Stimulated activated CD8-positive, alpha-beta memory T cell treated with anti-CD3 and anti-CD28 coated beads, Interleukin-15, amount 100 ng/mL, for 4 hours (primary cell): ENCODE data around the gene GBA2.

Source experiments
- DNase-seq, 2 donors: peaks; one replicate each; pipeline ENCODE4 v3.0.0-alpha.2; 2020; ENCODE audit warnings: low read depth in 2 of 2

Gene GBA2

DNA sequence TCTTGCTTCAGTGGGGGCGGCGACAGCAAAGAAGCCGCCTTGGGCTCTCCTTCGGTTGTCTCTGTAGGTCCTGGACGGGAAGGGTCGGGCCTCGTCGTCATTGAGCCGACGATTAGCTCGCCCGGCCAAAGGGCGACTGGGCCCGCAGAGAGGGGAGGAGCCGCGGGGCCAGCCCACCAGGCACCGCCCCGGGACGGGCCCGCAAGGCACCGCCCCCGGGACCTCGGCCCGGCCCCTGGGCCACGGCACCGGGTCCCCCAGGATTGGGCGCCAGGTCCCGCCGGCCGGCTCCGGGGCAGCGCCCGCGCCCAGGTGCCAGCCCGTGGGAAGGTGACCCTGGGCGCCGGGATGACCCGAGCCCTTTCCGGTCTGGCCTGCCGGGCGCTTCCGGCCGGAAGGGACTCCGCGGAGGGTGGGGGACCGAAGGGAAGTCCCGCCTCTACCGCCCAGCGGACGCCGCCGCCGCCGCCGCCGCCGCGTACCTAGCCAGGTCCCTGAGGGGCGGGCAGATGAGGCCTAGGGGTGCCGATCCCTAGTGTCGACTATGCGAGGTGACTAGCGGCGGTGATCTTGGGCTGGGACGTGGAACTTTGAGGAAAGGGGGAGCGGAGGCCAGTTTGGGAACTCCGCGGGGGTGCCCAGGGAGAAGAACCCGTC, at the start of gene GBA2, which contains the start of gene RGP1:
TSS of gene GBA2 (minus strand) at position 371 of the 657 bp plus-strand sequence. CDS start 524 bp downstream, outside the sequence.
TSS of gene RGP1 (plus strand) at position 430 of the 657 bp plus-strand sequence. CDS start 469 bp downstream, outside the sequence.
- peak in 1 of 2 donors; percentile 48 for DNase-seq

DNA sequence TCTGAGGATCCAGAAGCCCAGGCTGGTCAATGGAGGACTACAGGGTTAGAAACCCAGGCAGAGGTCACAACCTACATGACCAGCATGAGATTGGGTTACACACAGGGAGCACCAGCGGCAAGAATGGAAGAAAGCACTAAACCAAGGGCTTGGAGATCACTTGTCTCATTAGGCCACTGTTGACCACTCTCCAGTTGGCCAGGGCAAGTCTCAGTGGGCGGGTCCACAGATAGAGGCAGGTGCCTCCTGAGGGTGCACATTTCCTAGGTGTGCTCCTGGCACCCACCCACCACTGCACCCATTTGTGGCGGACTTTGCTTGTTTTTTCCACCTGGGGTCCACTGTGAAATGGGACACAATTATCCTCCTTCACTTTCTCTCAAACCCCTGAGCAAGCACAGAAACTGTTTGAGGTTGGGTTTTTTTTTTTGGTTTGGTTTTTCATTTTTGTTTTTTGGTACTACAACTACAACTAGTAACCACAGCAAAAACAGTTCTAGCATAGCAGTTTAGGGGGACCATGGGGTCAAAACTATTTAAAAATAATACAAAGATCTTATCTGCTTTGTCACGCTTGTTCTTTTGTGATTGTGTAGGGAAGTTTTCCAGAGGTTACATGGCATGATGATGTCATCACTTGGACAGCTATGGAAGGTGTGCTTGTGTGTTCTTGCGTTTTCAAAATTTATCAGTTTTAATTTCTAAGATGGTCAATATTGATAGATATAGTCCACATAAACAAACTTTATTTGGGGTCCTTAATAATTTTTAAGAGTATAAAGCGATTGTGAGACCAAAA, 48.5 kb upstream of the GBA2 start:
- no peak for DNase-seq

DNA sequence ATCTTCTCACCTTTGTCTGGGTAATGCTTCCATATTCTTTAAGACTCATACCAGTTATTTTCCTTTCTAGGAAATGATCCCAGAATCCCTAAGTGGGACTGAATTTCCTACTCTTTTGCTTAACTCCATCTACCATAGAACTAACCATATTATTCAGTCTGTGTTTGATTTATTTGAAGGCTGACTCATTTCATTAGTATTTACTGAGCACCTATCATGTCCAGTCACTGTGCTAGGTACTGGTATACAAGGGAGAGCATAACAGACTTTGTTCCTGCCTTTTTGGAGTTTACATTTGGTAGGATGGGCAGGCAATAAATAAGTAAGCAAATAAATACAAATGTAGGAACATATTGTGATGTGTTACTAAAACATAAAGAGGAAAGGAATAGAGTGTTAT, 46.7 kb upstream of the GBA2 start:
- DNase-seq: no peak

DNA sequence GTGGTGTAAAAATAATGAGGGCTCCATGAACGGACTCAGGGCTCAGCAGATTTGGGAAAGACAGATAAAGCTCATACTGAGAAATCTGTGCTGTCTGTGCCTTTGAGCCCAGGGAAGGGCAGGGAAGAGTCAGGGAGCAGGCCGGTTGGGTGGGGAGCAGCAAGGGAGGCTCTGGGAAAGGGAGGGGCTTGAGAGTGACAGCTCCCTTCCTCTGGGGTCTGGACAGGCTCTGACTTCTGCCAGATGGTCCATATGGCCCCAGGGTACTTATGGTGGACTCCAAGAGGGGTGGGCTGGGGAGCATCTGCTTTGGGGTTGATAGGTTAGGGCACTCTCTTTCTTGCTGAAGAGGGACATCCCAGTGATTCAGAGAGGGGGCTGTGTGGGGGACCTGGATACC, 44.4 kb upstream of the GBA2 start:
- DNase-seq: no peak

DNA sequence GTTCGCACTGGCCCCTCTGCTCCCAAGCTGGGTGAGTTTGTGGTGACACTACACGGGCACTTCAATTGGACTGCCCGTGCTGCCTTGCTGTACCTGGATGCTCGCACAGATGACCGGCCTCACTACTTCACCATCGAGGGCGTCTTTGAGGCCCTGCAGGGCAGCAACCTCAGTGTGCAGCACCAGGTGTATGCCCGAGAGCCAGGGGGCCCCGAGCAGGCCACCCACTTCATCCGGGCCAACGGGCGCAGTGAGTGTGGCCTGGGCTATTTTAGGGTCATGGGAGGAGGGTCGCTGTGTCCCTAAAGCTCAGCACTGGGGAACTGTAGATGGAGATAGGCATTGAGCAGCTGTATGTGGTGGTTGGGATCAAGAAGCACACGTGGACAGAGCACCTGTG, 43.8 kb upstream of the GBA2 start:
- DNase-seq: no peak

DNA sequence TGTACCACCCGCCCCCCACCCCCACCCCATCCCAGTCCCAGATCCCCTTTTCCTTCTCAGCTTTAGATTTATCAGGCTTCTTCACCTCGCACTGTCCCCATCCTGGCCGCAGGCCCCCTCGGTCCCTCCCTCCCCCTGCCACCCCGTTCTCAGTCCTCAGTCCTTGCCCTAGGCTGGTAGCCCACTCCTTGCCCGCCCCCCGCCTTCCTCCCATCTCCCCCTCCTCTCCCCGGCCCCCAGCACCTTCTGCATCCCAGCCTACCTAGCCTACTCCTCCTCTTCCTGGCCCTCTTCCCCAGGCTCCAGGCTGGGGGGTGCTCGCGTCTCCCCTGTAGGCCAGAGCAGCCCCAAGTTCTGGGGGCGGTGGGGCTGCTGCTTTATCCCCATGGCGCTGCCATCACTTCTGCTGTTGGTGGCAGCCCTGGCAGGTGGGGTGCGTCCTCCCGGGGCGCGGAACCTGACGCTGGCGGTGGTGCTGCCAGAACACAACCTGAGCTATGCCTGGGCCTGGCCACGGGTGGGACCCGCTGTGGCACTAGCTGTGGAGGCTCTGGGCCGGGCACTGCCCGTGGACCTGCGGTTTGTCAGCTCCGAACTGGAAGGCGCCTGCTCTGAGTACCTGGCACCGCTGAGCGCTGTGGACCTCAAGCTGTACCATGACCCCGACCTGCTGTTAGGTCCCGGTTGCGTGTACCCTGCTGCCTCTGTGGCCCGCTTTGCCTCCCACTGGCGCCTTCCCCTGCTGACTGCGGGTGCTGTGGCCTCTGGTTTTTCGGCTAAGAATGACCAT, 43.2 kb upstream of the GBA2 start:
- DNase-seq: no peak

DNA sequence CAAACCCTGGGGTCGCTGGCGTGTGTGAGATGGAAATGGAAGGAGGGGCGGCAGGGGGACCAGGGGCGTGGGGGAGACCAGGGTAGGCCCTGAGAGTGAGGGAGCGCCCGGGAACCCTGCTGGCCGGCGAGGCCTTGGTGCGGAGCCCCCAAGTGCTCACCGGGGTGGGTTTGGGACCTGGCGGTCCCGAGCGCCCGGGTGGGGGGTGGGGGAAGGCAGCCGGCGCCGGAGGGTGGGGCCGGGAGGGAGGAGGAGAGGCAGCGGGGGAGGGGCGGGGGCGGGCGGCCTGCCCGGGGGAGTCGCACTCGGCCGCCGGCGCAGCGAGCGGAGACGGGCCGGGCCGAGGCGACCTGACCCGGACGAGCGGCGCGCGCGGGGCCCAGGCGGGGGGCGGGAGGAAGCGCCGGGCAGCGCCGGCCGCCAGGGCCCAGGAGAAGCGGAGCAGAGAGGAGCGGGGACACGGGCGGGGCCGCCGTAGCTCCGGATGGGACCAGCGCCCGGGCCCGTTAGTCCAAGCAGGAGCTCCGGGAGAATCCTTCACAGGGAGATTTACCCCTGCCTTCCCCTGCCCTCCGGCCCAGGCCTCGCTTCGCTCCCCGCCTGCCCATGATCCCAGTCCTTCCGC, 42.4 kb upstream of the GBA2 start, which contains the start of gene NPR2:
TSS of gene NPR2 (plus strand) at position 295 of the 625 bp plus-strand sequence. CDS start 818 bp downstream, outside the sequence.
- no peak for DNase-seq

DNA sequence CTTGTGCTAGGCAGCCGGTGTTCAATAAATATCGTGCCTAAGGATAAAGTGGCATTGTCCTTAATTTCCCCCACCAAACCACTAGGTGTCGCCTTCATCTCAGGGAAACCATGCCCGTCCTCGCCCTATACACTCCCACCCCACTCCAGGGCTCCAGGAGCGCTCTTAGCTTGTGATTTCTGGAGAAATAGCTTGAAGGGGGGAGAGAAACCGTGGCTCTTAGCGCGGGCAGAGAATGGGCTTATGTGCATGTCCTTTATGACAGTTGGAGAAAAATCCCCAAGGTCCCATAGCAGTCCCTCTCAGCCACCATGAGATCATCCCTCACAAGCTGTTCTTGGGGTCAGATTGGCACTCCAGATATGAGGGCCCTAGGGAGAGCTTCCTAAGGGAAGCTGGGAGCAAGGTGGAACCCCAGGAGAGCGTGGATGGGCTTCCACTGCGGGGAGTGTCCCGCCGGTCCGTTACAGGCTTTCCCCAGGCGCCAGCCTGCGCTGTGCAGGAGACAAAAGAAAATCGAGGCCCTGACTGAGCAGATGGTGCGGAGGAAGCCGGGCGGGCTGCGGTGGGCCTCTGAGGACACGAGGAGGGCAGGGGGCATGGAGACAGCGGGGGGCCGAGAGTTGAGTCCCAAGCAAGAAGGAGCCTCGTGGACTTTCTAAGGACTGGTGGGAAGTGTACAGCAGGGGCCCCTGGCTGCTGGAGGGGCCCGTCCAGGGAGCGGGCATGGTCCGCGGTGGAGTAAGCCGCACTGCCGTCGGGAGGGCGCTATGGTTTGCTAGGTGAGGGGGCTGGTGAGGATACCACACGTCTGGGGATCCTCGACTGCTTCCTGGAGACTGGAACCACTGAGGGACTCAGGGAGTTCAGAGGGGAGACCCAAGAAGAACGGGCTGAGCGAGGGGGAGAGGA, 41.6 kb upstream of the GBA2 start:
- peak in 1 of 2 donors; percentile 29 for DNase-seq

DNA sequence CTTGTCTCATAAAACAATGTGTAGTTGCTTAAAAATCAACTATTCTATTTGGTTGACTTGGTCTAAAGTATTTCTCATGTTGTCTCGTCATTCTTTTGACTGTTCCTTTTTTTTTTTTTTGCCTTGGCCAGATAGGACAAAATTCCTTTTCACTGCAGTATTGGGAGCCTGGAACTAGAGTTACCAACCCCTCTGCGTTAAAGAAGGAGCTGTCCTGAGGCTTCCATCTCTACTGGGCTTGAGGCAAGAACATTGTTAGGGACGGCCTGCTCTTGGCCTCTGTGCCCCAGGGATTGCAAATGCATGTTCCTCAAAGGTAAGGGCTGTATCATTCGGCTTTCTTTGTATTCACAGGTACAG, 41.0 kb upstream of the GBA2 start:
- DNase-seq: no peak

DNA sequence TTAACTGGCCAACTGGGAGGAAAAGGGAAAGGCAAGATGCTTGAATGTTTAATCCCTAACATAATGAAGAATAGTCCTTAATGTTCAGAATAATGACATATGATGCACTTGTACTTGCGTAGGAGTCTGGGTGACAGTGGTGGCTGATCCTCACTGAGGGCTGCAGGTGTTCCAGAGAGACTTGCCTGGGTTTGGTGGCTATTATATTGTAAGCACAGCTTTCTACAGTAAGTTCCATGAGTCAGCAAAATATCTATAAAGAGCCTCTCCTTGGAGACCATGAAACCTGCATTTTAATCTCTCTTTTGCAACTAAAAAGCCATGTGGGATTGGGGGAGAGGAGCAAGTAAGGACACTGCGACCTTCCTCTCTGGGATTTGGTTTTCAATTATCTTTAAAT, 40.5 kb upstream of the GBA2 start:
- no peak for DNase-seq

DNA sequence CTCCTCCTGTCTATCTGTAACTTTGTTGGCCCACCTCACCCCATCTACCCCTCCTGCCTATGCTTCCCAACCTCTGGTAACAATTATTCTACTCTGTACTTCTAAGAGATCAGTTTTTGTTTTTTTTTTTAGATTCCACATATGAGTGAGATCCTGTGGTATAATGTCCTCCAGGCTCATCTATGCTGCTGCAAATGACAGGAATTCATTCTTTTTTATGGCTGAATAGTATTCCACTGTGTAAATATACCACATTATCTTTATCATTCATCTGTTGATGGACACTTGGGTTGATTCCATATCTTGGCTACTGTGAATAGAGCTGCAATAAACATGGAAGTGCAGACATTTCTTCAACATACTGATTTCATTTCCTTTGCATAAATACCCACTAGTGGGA, 34.4 kb upstream of the GBA2 start:
- DNase-seq: no peak

DNA sequence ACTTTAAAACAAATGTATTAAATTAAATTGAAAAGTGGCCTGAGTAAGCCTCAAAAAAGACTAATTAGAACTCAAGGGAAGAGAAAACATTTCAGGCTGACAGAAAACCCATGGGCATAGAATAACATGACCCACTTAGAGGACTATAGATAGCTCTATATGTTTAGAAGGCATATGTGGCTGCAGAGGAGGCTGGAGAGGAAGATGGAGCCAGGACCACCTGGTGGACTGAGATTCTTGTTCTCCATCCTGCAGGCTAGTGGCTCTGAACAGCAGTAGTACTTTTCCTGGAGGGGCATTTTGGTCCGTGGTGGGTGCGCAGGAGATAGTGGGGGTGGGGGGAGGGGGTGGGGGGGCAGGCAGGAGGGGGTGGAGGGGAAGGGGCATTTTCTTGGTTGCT, 32.0 kb upstream of the GBA2 start:
- no peak for DNase-seq

DNA sequence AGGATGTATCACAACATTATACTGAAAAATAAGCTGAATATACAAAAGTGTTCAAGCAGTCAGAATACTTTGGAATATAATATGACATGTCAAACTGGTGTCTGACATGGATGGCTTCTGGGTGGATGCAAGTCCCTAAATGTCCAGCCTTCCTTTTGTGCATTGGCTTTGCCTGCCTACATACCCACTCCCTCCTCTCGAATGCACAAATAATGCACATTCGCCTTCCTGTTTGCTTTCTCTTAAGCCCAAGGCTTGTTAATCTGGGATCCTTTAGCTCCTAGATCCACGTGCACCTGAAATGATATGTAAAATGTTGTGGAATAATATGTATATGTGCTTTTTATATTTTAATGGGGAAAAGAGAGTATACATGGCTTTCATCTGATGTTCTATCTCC, 29.5 kb upstream of the GBA2 start:
- DNase-seq: no peak

DNA sequence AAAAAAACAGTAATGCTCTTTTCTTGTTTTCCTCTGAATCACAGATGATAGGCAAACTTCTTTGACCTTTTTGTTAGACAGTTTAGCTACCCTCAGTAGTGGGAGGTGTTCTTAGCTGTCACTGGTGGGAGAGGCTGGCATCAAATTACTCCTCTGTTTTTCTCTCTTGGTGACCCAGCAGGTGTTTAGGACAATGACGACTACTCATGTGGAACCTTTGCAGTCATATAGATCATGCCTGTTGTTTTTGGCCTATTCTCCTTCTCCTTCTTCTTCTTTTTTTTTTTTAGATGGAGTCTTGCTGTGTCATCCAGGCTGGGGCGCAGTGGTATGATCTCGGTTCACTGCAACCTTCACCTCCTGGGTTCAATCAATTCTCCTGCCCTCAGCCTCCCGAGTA, 27.0 kb upstream of the GBA2 start:
- no peak for DNase-seq

DNA sequence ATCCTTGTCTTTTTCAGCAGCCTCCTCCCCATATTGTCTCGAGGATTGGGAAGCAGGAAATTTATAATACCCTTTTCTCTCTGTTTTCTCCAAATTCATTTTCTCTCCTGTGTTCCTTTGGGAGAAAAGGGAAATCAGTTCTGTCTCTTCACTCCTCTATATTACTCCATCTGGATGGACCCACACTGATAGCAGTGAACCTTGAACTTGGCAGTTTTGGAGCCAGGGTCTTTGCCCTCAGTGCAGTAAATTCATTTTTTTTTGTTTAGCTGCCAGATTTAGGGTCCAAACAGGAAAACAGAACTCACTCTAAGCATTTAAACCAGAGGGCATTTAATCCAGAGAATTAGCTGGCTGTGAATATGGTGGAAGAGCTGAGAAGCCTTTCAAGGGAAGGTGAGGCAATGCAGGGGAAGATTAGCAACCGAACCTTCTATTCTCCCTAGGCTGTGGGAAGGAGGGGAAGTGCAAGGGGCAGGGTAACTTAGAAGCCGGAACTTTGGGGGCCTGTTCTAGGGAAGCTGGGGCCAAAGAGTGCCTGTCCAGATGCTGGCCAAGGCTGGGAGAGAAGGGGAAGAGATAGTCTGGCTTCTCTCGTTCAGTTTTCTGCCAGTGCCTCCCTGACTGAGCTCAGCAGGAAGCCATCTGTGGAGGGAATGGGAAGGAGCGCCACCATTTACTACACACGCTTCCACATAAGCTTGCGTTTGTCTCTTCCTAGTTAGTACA, 26.0 kb upstream of the GBA2 start:
- no peak for DNase-seq

DNA sequence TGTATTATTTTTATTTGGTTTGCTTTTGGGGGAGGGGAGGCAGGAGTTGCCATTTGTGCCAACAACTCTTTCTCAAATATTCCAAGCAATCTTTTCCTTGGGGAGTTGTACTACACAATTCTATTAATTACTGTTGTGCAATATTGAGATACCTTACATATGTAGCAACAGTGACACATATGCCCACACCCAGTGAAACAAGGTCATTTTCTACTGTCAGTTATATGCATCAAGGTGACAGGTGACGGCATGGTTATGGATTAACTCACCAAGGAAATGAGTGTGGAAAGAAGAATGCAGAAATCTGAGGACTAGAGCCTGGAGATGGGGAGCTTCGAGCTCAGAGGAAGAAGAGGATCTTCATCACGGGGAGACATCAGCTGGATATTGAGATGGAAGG, 22.9 kb upstream of the GBA2 start:
- no peak for DNase-seq

DNA sequence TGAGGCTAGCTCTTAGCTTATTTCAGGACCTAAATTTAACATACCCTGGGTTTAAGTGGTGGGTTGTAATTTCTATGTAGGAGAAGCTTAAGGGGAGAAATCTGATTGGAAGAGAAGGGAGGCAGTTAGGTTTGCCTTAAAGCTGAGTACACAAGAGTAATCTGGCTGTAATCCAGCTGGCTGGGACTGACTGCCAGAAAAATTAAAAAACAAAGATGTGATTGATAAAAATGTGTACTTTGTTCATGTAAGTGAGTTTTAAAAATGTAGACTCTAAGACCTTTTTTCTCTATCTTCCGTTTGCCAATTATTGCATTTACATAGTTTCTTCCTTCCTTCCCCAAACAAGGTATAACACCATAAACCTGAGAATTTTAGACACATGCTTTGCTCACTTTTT, 22.5 kb upstream of the GBA2 start:
- no peak for DNase-seq

DNA sequence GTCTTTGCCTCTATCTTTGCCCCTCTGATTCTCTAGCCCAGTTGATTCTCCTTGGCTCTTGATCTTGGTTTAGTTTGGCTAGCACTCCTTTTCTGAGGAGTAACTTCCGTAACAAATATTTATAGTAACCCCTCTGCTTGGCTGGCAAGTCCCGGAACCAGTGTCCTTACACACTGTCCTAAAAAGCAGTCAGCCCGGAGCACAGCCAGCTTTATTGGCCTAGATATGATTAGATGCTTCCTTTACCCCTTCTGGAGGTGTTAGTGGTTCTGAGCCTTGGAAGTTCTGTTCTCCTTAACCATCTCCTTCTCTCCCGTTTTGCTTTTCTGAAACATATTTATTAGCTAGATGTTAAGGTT, 22.0 kb upstream of the GBA2 start:
- DNase-seq: no peak

DNA sequence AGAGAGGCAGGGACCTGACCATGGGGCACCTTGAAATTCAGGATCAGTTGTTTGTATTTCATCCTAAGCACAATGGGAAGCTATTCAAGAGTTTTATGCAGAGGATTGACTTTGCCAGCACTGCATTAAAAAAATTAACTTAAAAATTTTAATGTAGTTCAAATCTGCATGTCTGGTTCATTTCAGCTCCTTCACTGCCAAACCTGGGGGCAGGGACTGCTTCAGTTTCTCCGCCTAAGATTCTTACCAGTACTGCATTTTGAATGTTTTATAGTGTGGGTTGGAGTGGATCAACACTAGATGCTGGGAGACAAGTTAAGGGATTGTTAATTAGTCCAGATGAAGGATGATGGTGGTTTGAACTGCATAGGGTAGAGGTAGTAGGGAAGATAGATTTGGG, 20.7 kb upstream of the GBA2 start:
- DNase-seq: no peak

DNA sequence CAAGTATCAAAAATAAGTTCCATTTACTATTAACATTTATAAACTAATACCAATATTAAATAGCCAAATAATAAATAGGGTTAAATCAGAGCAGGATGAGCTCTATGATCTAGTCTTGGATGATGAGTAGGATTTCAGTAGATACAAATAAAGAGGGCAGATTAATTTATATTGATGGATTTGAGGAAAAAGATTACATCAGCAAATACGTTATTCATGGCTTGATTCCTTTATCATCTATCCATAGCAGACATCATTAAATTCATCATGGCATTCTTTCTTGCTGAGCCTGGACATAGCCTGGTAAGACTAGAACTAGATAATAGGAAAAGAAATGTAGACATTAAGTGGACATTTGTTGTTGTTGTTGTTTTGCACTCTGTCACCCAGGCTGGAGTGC, 18.4 kb upstream of the GBA2 start:
- DNase-seq: no peak
